ENCODE data around the gene XG.

XG gene

GRCh38 chrX:2712428-2712827, 39.4 kb upstream of the XG start:
- TF ChIP-seq, protein P1, sequence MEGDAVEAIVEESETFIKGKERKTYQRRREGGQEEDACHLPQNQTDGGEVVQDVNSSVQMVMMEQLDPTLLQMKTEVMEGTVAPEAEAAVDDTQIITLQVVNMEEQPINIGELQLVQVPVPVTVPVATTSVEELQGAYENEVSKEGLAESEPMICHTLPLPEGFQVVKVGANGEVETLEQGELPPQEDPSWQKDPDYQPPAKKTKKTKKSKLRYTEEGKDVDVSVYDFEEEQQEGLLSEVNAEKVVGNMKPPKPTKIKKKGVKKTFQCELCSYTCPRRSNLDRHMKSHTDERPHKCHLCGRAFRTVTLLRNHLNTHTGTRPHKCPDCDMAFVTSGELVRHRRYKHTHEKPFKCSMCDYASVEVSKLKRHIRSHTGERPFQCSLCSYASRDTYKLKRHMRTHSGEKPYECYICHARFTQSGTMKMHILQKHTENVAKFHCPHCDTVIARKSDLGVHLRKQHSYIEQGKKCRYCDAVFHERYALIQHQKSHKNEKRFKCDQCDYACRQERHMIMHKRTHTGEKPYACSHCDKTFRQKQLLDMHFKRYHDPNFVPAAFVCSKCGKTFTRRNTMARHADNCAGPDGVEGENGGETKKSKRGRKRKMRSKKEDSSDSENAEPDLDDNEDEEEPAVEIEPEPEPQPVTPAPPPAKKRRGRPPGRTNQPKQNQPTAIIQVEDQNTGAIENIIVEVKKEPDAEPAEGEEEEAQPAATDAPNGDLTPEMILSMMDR (IDR thresholded peaks at IDR 0.05; ENCODE audit: low read length), result no peak
- Histone ChIP-seq H3K9me2 (ENCODE audit: low read depth, low read length) (no peaks in the 10 kb centered on the region), H3K9me3 (ENCODE audit: low read length) (no peaks in the 10 kb centered on the region), H3K36me3 (ENCODE audit: insufficient read depth, low read length) (peaks cover 9% of the 10 kb centered on the region; the same call in 1 of the 2 replicates), H3K27me3 (ENCODE audit: insufficient read depth, low read length) (no peaks in the 10 kb centered on the region), H3K4me1 (ENCODE audit: insufficient read depth, low read length, severe bottlenecking) (peaks cover 74% of the 10 kb centered on the region), H3F3A (ENCODE audit: insufficient read depth, low read length) (no peaks in the 10 kb centered on the region), H3K4me2 (ENCODE audit: low read length) (no peak overlapping the region), H3K4me3 (ENCODE audit: low read depth, low read length, poor library complexity, severe bottlenecking) (no peak overlapping the region), H2AFZ (ENCODE audit: low read length) (no peak overlapping the region), H4K20me1 (ENCODE audit: insufficient read depth, low read length) (no peaks in the 10 kb centered on the region), H3K9ac (ENCODE audit: low read length) (no peak overlapping the region), H3K79me2 (ENCODE audit: insufficient read depth, low read length) (no peaks in the 10 kb centered on the region), H3K27ac (ENCODE audit: low read depth, low read length, poor library complexity, severe bottlenecking) (peak overlapping the region; percentile 55)

DNA sequence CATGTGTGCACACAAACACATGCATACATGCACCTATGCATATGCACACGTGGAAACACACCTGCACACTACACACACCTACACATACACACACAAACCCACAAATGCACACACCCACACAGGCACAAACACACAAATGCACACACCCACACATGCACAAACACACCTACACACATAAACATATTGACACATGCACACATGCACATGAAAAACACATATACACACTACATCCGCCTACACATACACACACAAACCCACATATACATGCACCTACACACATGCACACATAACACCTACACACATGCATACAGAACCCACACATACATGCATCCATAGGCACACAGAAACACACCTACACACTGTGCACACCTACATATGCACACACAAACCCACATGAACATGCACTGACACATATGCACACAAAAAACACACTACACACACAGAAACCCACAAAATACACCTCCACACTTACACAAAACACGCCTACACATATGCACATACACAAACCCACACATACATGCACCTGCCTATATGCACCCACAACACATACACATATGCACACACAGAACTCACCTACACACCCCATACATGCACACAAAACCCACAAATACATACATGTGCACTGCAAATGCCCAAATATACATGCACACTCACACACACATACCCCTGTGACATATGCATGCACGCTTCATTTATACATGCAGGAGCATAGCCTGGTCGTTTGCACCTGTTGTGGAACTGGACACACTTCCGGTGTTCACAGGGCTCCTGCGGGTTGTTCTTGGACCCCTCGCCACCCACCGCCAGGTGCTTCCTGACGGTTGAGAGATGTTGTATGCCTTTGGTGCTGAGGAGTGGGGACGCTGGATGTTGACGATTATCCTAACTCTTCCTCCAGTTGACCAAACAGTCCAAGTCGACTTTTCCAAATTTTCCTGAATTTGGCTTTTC, 38.7 kb upstream of the XG start:
- H3K27me3 ChIP-seq (ENCODE audit: insufficient read depth, low read length), result no peaks in the 10 kb centered on the region
- no peak overlapping the region; the same call in 1 of the 2 replicates for H3K9ac ChIP-seq (ENCODE audit: low read length)
- H3K4me2 ChIP-seq (ENCODE audit: low read length), result peak overlapping the region; percentile 31
- no peaks in the 10 kb centered on the region for H3K9me2 ChIP-seq (ENCODE audit: low read depth, low read length)
- peak overlapping the region; percentile 55 for H3K27ac ChIP-seq (ENCODE audit: low read depth, low read length, poor library complexity, severe bottlenecking)
- H3K4me1 ChIP-seq (ENCODE audit: insufficient read depth, low read length, severe bottlenecking), result peaks cover 69% of the 10 kb centered on the region
- no peak overlapping the region for H2AFZ ChIP-seq (ENCODE audit: low read length)
- TF ChIP-seq, protein P1 (IDR thresholded peaks at IDR 0.05; ENCODE audit: low read length), result no peak
- no peak for TF ChIP-seq EZH2 (IDR thresholded peaks at IDR 0.05; ENCODE audit: borderline replicate concordance, low read length)
- H4K20me1 ChIP-seq (ENCODE audit: insufficient read depth, low read length), result no peaks in the 10 kb centered on the region
- H3K79me2 ChIP-seq (ENCODE audit: insufficient read depth, low read length), result no peaks in the 10 kb centered on the region
- no peak overlapping the region for H3K4me3 ChIP-seq (ENCODE audit: low read depth, low read length, poor library complexity, severe bottlenecking)
- H3K36me3 ChIP-seq (ENCODE audit: insufficient read depth, low read length), result peaks cover 15% of the 10 kb centered on the region; the same call in 1 of the 2 replicates
- H3F3A ChIP-seq (ENCODE audit: insufficient read depth, low read length), result no peaks in the 10 kb centered on the region
- H3K9me3 ChIP-seq (ENCODE audit: low read length), result no peaks in the 10 kb centered on the region

- Histone ChIP-seq H3K36me3 (ENCODE audit: insufficient read depth, low read length) (peaks cover 24% of the 10 kb centered on the region; the same call in 1 of the 2 replicates), H3K9me2 (ENCODE audit: low read depth, low read length) (no peaks in the 10 kb centered on the region), H3K9ac (ENCODE audit: low read length) (peak overlapping the region; percentile 4; the same call in 1 of the 2 replicates), H3K9me3 (ENCODE audit: low read length) (0 out of 2 replicates have a peak, but pooled peaks cover under 1% of the 10 kb centered on the region), H3K27ac (ENCODE audit: low read depth, low read length, poor library complexity, severe bottlenecking) (peak overlapping the region; percentile 55), H3K4me3 (ENCODE audit: low read depth, low read length, poor library complexity, severe bottlenecking) (no peak overlapping the region), H3F3A (ENCODE audit: insufficient read depth, low read length) (no peaks in the 10 kb centered on the region), H4K20me1 (ENCODE audit: insufficient read depth, low read length) (no peaks in the 10 kb centered on the region), H3K4me2 (ENCODE audit: low read length) (no peak overlapping the region; the same call in 1 of the 2 replicates), H3K79me2 (ENCODE audit: insufficient read depth, low read length) (no peaks in the 10 kb centered on the region), H3K4me1 (ENCODE audit: insufficient read depth, low read length, severe bottlenecking) (peaks cover 55% of the 10 kb centered on the region), H2AFZ (ENCODE audit: low read length) (no peak overlapping the region), H3K27me3 (ENCODE audit: insufficient read depth, low read length) (no peaks in the 10 kb centered on the region)
- TF ChIP-seq, protein P1 (IDR thresholded peaks at IDR 0.05; ENCODE audit: low read length), result no peak
- TF ChIP-seq EZH2 (IDR thresholded peaks at IDR 0.05; ENCODE audit: borderline replicate concordance, low read length), result no peak
These were observed 37.3 kb upstream of the XG start for GRCh38 chrX:2714551-2714950.

Measured in OCI-LY1 (cell line).